Stimulated activated CD4-positive, alpha-beta T cell treated with anti-CD3 and anti-CD28 coated beads, Interleukin-12 subunit alpha, Interleukin-12 subunit beta, amount 100 ng/mL, for 48 hours (primary cell): ENCODE results near the gene ALAS1.
"Not testable (repeated sequence)": the region's sequence is repeated elsewhere in the genome, so short reads cannot be mapped to it uniquely, and the experiment has no call there.

Source experiments
- DNase-seq, 3 donors: peaks; one replicate each; pipeline ENCODE4 v3.0.0-alpha.2; 2020; ENCODE audit warnings: low read depth in 2 of 3, low spot score in 1 of 3

The ALAS1 gene

DNA sequence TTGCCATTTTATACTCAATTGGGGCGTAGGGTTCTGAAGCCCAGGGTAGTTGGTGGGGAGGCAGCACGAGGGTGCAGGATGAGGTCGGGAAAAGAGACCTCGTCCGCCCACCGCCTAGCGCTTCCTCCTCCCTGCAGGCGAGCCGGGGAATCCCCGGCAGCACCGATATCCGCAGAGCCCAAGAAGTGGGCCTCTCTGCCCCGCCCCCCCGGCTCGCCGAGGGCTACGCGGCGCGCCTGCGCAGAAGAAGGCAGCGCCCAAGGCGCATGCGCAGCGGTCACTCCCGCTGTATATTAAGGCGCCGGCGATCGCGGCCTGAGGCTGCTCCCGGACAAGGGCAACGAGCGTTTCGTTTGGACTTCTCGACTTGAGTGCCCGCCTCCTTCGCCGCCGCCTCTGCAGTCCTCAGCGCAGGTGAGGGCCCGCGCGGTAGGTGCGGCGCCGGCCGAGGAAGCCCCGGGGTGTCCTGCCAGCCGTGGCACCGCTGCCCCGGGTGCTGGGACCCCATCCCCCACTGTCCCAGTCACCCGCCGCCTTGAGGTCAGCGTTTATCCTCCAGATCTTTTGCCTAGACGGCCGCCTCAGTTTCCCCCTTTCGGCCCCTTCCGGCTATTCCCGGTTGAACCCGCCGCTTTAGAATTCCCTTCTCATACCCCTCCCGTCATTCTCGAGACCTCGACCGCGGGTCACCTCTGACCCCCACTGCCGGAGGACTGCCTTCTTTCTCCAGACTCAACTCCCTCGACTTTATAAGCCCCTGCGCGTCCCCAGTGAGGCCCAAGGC lies at the start of gene ALAS1:
ALAS1 (plus strand) TSS at position 319 of the 784 bp plus-strand sequence. CDS start 1,082 bp downstream, outside the sequence.
- peak; percentile 83 to 92 (median 91) for DNase-seq

GRCh38 chr3:52149021-52149420 lies 48.9 kb upstream of the ALAS1 start:
- no peak for DNase-seq

DNA sequence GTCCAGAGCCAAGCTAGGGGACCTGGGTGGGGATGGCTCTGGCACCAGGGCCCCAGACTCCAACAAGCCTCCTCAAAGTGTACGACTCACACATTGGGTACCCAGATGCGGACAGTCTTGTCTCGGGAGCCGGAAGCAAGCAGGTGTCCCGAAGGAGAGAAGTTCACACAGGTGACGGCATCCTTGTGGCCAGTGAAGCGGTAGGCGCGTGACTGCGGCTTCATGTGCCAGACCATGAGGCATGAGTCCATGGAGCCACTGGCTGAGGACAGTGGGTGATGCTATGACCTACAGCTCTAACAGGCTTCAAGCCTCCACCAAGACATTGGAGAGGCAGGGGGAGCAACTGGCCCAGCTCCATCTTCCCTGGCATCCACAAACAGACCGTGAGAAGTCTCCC lies 48.2 kb upstream of the ALAS1 start:
- no peak for DNase-seq

DNA sequence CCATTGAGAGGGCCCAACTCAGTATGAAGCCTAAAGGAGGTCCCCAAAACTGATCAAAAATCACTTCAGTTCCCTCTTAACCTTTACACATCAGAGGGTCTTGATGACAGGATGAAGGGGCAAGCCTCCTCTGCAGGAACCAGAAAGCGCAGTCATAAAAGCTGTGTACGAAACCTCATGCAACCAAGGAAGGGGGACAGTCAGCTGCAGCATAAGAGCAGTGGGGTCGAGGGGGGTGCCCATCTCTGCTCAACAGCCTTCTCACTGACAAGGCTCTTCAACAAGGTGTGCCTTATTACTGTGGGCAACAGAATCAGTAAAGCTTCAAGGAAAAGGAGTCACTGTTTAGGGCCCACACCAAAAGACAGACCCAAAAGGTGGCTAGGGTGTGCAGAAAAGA lies 47.6 kb upstream of the ALAS1 start:
- no peak for DNase-seq

GRCh38 chr3:52150860-52151259 lies 47.1 kb upstream of the ALAS1 start:
- DNase-seq, result no peak

DNA sequence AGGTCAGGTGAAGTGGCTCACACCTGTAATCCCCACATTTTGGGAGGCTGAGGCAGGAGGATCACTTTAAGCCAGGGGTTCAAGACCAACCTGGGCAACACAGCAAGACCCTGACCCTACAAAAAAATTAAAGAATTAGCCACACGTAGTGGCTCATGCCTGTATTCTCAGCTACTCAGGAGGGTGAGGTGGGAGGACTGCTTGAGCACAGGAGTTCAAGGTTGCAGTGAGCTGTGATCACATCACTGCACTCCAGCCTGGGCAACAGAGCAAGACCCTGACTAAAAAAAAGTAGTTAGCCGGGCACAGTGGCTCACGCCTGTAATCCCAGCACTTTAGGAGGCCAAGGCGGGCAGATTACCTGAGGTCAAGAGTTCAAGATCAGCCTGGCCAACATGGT lies 46.0 kb upstream of the ALAS1 start:
- DNase-seq, result not testable (repeated sequence)

DNA sequence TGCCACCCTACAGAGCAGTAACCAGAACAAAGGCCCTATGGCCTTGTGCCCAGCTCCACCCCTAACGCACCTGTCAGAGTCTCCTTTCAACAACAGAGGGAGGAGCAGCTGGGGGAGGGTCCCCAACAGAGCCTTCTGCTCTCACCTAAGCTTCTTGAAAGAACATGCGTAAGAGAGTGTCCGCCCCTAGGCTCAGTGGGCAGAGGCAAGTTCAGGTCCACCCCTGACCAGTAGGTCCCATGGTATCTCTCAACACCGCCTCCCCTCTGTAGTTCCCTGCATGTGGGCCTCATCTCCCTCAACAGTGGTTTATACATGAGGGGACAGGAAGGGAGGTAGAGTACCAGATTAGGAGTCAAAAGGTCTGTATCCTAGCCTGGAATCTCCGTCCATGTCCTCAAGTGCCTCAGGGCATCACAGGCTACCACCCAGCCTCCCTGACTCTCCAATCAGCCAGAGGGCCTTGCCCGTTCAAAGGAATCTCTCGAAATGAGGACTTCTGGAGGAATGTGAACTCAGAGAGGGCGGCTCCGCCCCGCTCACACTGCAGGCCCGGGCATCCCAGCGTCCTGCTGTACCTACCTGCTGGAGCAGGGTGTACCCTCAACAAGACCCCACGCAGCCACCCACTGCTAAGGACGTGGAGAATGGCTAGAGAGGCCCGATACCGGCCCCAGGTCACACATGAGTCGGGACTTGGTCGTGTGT lies 44.4 kb upstream of the ALAS1 start:
- DNase-seq, result no peak

- DNase-seq, result peak; percentile 88 to 90 (median 89)
Observed at GRCh38 chr3:52154135-52155094, 43.5 kb upstream of the ALAS1 start, which contains the start of gene POC1A. Gene POC1A, minus strand, starts transcription at chr3:52154423. Its CDS starts 51 bp downstream, at chr3:52154372.

- no peak for DNase-seq
Observed at GRCh38 chr3:52155912-52156311, 42.0 kb upstream of the ALAS1 start.

GRCh38 chr3:52159503-52159902 lies 38.5 kb upstream of the ALAS1 start:
- no peak for DNase-seq

GRCh38 chr3:52162250-52162872 lies 35.6 kb upstream of the ALAS1 start:
- DNase-seq, result no peak

- DNase-seq, result no peak
Observed at GRCh38 chr3:52167240-52167639, 30.7 kb upstream of the ALAS1 start.

DNA sequence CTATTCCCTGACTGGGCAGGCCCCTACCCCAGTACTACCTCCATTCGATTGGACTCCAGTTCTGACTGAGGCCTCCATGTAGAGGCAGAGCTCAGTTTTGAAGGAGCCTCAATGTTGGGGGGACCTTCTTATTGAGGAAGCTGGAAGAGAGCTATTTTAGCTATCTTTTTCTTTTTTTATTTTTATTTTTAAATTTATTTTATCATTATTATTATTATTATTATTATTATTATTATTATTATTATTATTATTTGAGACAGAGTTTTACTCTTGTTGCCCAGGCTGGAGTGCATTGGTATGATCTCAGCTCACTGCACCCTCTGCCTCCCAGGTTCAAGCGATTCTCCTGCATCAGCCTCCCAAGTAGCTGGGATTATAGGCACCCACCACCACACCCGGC lies 27.7 kb upstream of the ALAS1 start:
- not testable (repeated sequence) for DNase-seq

DNA sequence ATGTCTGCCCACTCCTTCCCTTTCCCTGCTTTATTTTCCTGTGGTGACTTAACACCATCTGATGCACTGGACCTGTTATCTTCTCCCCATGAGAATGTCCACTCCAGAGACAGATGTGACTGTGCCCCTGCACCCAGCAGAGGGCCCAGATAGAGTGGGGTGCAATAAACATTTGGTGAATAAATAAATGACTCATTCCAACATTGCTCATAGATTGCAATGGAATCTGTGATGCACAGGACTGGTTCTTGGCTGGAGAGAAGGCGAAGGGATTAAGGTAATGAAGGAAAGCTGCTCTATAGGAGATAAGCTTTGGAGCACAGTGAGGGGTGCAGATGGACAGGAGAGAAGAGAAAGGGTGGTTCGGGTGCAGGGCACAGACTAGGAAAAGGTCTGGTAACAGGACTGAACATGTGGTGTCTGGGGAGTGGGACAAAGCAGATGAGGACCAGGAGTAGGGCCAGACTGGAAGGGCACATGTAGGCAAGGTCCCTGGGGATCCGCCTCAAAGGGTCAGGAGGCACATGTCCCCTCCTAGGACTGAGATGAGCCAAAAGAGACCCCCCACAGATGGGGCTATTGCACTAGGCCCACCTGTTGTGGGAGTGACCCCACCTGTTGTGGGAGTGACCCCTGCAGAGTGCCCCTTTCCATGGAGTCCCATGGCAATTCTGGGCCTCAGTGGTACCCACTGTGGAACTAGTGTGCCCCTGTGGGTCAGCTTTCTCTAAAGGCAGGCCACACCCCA lies 26.3 kb upstream of the ALAS1 start:
- DNase-seq, result no peak

DNA sequence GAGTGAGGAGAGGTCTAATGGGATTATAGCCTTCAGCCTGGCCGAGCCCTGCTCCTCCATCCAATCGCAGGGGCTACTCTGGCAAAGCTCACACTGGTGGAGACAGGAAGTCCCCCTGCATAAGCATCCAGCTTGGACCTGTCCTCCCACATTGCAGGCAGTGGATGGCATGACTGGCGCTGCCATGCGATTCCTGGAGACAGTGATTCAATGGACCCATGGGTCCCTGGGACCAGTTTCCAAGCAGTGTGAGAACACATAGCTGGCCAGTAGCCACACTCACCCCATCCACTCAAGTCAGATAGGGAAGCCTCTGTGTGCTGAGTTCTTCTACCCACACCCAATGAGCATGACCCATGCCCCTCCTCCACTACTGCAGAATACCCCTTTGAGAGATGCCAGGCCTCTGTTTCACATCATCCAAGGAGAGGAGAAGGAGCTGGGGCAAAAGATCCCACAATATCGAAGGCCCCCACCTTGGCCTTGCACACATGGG lies 25.6 kb upstream of the ALAS1 start:
- DNase-seq, result no peak

DNA sequence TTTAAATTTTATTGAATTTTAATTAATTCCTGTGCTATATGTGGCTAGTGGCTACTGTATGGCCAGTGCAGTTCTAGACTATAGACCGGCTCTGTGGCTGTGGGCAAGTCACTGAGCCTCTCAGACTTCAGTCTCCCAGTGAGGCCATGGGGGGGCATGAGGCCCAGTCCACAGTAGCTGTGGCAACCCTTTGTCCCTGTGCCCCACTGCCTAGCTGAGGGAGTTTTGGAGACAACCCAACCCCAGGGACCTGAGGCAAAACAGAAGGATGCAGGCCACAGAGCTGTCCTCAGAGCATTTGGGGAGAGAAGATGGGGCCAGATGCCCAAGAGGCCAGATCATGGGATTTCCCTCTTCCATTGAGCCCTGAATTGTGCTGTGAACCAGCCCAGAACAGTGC lies 24.9 kb upstream of the ALAS1 start:
- no peak for DNase-seq

GRCh38 chr3:52174896-52175295 lies 23.1 kb upstream of the ALAS1 start:
- no peak for DNase-seq

DNA sequence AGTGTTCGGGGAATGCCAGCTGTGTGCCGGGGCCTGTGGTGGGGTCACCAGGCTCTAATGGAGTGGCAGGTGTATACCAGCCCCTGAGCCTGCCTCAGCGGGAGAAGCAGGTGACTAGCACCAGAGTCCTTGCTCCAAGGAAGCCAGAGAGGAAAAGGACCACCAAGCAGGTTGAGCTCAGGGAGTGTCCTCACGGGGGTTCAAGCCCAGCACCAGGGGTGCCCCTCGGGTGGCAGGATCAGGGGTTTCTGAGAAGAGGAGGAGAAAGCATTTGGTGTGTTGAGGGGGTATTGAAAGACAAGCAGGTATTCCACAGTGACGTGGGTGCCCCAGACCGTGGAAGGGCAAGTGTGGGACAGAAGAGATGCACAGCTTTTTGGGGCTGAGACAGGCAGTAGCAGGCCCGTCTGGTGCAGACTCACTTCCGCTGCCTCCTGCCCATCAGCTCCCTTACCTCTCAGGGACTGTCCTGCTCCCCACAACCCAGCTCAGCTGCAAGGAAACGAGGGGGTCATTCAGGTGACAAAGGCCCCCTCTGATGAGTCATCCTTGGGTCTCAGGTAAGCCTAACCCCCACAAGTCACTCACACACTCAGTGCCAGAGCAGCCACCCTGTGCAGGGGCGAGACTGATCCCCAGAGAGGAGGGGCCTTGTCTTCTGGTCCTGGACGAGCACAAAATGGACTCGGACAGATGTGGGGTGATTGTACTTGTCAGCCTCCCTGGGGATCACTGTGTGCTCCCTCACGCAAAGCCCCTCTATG lies 22.4 kb upstream of the ALAS1 start:
- no peak for DNase-seq

DNA sequence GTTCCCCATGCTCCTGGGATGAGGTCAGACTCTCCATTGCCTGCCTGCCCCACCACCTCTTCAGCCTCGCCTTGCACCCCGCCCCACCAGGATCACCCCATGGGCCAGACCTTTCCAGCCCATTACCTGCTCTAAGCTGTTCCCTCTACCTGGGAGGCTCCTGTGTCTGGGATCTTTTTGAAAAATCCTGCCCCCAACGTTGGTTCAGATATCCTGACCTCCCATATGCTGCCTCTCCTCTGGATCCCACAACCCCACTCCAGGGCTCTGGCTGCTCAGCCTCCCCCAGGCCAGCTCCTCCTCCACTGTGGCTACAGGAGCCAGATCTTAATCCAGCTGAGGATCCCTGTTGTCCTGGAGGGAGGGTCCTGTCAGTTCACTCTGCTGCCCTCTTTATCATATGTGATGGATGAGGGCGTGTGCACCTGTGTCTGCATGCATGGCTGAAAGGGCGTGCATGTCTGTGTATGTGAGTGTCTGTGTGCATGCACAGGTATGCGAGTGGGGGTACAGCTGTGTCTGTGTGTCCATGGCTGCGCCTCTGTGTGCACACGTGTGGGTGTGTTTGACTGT lies 21.7 kb upstream of the ALAS1 start:
- DNase-seq, result no peak
